HFFc6 (cell line): ENCODE results near the gene PFKFB3. TPM values are rescaled to one million over a fixed set of nuclear protein-coding genes. Genes with fewer than 3 reads are reported as not detected.

Experiments
- DNase-seq: peaks from one replicate; pipeline ENCODE4 v3.0.0-alpha.2; 2018
- H3K27ac Mint-ChIP-seq: 2 replicates; pipeline ENCODE4 v1.8.0; 2020; ENCODE audit warnings: mild to moderate bottlenecking, mixed read lengths
- H3K27me3 Mint-ChIP-seq: 2 replicates; pipeline ENCODE4 v1.8.0; 2021; ENCODE audit warnings: mild to moderate bottlenecking, moderate library complexity, mixed read lengths; ENCODE audit not compliant: insufficient read depth
- H3K36me3 Mint-ChIP-seq: 2 replicates; pipeline ENCODE4 v1.8.0; 2021; ENCODE audit warnings: low read depth, mixed read lengths
- H3K4me1 Mint-ChIP-seq: 2 replicates; pipeline ENCODE4 v1.8.0; 2020; ENCODE audit warnings: low read depth, mixed read lengths
- H3K4me3 Mint-ChIP-seq: 2 replicates; pipeline ENCODE4 v1.8.0; 2020; ENCODE audit warnings: mild to moderate bottlenecking, moderate library complexity, mixed read lengths
- H3K9me3 Mint-ChIP-seq: 2 replicates; pipeline ENCODE4 v1.8.0; 2020; ENCODE audit warnings: mild to moderate bottlenecking, mixed read lengths
- total RNA-seq, 6 experiments: library from RNA; stranded (reverse); fragmentation: NEBNext Ultra II Directional; extraction: Animal tissue kit (Norgen Biotek cat#: 25700); gene quantifications; 2 replicates in 1 of 6; 3 replicates in 5 of 6; pipeline ENCODE4 v1.2.3, GENCODE V29; 2021
- TF ChIP-seq, protein P1 (sequence below): fragments of 200-600 bp; sonication (generic); IDR thresholded peaks from 2 replicates; pipeline ENCODE4 v1.5.0; 2021; ENCODE audit warnings: antibody characterized with exemption, mild to moderate bottlenecking

The PFKFB3 gene
- total RNA-seq, 6 experiments from 2014 or later, result 25.4 to 34.6 (median 28.7) TPM

DNA sequence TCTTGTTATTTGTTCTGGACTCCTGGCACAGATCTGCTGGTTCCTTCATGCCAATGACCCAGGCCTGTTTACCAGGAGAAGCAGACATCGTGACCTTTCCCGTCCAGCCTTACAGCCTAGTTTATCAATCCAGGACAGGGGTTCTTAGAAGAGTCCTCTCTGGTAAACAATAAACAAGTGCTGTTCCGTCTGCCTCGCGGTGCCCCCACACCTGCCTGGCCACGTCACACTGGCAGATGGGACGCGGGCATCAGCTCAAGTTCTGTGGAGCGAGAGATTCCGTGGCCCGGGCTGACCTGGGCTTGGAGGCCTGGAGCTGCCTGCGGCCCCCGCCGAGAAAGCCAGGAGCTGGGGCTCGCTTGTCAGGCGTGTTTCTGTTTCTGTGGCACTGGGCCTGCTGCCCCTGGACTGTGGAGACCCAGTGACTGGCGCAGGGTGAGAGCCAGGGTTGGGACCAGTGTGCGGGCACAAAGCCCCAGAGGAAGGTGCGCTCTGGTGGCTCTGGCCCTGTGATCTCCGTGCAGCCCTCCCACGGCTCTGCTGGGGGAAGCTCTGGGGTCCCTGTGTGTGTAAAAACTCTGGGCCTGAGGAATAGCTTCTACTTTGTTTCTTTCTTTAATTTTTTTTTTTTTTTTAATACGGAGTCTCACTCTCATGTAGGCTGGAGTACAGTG, 28.4 kb upstream of the PFKFB3 start:
- Mint-ChIP-seq H3K9me3 (no peaks in the 10 kb centered on the region), H3K27ac (no peak overlapping the region), H3K36me3 (peaks cover 5% of the 10 kb centered on the region), H3K4me1 (peaks cover 65% of the 10 kb centered on the region), H3K27me3 (peaks cover 1% of the 10 kb centered on the region), H3K4me3 (no peak overlapping the region)
- DNase-seq, result no peak
- TF ChIP-seq, protein P1, sequence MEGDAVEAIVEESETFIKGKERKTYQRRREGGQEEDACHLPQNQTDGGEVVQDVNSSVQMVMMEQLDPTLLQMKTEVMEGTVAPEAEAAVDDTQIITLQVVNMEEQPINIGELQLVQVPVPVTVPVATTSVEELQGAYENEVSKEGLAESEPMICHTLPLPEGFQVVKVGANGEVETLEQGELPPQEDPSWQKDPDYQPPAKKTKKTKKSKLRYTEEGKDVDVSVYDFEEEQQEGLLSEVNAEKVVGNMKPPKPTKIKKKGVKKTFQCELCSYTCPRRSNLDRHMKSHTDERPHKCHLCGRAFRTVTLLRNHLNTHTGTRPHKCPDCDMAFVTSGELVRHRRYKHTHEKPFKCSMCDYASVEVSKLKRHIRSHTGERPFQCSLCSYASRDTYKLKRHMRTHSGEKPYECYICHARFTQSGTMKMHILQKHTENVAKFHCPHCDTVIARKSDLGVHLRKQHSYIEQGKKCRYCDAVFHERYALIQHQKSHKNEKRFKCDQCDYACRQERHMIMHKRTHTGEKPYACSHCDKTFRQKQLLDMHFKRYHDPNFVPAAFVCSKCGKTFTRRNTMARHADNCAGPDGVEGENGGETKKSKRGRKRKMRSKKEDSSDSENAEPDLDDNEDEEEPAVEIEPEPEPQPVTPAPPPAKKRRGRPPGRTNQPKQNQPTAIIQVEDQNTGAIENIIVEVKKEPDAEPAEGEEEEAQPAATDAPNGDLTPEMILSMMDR, result no peak

DNA sequence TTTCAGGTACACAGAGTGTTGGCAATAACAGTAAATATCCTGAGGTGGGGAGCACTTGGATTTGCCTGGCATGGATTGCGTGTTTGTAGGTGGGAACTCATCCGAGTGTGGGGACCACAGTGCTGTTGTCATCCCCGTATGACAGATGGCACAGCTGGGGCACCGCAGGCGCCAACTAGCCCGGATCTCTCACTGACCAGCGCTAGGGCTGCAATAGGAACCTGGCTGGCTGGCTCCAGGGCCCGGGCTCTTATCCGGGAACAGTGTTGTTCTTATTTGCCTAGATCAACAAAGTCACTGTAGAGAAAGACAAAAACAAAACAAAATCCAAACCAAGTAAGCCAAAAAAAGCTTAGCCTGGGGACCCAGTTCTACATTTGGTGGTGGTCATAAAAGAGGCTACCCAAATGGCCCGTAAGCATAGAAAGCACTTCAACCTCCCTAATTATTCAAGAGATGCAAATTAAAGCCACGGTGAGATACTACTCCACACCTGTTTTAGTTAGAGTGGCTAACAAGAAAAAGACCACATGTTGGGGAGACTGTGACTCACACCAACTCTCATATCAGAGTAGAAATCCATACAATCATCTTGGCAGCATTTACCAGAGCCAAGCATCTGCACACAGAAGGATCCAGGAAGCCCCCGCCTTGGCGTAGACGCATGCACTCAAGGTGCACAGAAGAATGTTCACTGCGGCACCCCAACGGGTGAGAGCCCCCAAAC, 27.2 kb upstream of the PFKFB3 start:
- H3K4me1 Mint-ChIP-seq, result peaks cover 53% of the 10 kb centered on the region
- H3K36me3 Mint-ChIP-seq, result peaks cover 5% of the 10 kb centered on the region
- H3K27ac Mint-ChIP-seq, result no peak overlapping the region
- peaks cover 1% of the 10 kb centered on the region for H3K27me3 Mint-ChIP-seq
- no peaks in the 10 kb centered on the region for H3K9me3 Mint-ChIP-seq
- no peak overlapping the region for H3K4me3 Mint-ChIP-seq
- DNase-seq, result no peak
- TF ChIP-seq, protein P1, result no peak

DNA sequence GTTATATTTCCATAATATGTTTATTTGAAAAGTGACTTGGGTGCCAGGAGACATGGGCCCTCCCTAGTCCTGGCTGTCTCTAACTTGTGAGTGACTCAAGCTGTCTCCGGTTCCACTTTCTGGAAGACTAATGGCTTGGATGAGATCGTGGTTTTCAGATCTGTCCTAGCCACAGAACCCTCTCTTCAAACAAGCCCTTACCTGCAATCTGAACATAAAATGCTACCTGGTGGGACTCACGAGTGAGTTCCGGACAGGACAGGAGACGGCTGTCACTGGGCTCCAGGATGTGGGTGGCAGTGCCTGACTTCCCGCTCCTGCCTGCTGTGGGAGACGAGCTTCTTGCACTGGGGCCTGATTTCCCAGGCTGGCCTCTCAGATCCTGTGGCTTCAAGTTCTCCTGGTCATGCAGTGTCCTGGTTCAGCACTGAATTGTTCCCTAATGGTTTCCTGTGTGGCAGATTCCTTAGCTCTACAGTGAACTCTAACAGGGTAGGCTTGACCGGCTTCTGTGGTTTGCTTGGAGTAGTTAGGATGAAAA, 26.0 kb upstream of the PFKFB3 start:
- Mint-ChIP-seq H3K36me3 (peaks cover 5% of the 10 kb centered on the region), H3K9me3 (no peaks in the 10 kb centered on the region), H3K27me3 (peaks cover 1% of the 10 kb centered on the region), H3K27ac (peak overlapping the region; percentile 32; the same call in 1 of the 2 replicates), H3K4me3 (no peak overlapping the region), H3K4me1 (peaks cover 44% of the 10 kb centered on the region)
- TF ChIP-seq, protein P1, result no peak
- peak; percentile 28 for DNase-seq

DNA sequence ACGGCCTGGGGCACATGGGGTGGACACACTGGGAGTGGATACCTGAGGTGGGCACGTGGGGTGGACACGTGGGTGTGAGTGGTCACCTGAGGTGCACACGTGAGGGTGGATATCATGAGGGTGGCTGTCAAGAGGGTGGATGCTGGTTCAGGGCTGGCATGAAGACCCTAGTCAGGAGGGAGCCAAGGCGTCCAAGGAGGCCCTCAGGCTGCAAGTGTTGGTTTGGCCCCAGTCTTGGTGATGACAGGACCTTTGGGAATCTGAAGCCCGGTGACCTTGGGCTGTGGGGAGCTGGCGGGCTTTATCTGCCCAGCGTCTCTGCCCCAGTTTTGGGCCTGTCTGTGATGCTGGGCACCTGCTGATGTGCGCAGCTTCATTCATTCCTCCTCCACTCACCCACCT, 24.9 kb upstream of the PFKFB3 start:
- Mint-ChIP-seq H3K9me3 (no peaks in the 10 kb centered on the region), H3K27me3 (peaks cover 1% of the 10 kb centered on the region), H3K36me3 (no peaks in the 10 kb centered on the region; the same call in 1 of the 2 replicates), H3K27ac (no peak overlapping the region), H3K4me1 (peaks cover 32% of the 10 kb centered on the region), H3K4me3 (no peak overlapping the region)
- DNase-seq, result no peak
- TF ChIP-seq, protein P1, result no peak

DNA sequence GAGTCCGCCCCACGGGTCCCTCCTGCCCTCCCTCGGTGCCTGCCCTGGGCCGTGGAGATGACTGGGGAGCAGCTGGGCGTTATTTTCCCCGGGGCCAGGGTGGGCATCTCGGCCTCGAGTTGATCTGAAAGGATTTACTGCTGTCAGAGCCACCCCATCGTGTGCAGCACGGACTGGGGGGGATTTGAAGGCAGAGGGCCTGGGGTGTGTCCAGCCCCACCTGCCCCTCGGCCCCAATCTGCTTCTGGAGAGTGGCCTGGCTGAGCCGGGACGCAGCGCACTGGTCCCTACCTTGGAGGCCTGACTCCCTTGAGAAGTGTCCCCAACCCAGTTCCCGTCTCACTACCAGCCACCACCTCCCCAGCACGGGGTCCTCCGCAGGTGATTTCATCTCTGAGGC, 24.2 kb upstream of the PFKFB3 start:
- peaks cover 25% of the 10 kb centered on the region for H3K4me1 Mint-ChIP-seq
- TF ChIP-seq, protein P1, result no peak
- peaks cover 1% of the 10 kb centered on the region for H3K27me3 Mint-ChIP-seq
- H3K27ac Mint-ChIP-seq, result no peak overlapping the region
- no peak overlapping the region for H3K4me3 Mint-ChIP-seq
- no peaks in the 10 kb centered on the region; the same call in 1 of the 2 replicates for H3K36me3 Mint-ChIP-seq
- H3K9me3 Mint-ChIP-seq, result no peaks in the 10 kb centered on the region
- DNase-seq, result no peak
